Kidney (tissue), 14 donors: ENCODE measurements around the gene UBL7. TPM values are rescaled to one million over a fixed set of nuclear protein-coding genes. Genes with fewer than 3 reads are reported as not detected.
A peak's percentile ranks its signal among the peaks of the same experiment; 100 is the strongest.

Source experiments
- DNase-seq, 5 donors: peaks; one replicate each; pipeline ENCODE4 v3.0.0-alpha.2; 2013 to 2020
- FAIRE-seq: peaks from 2 replicates; lab custom pipeline; 2012; peaks lifted over from hg19 to GRCh38; lab: Jason Lieb, UNC
- H3K27ac ChIP-seq, 2 donors: one replicate each; pipeline ENCODE4 v1.7.0; 2013; ENCODE audit warnings: low read depth in 2 of 2, low read length in 2 of 2, inconsistent platforms in 1 of 2
- H3K27me3 ChIP-seq: one replicate; pipeline ENCODE4 v1.7.1; 2013; ENCODE audit warnings: low read length, inconsistent platforms; ENCODE audit not compliant: control insufficient read depth, insufficient read depth
- H3K36me3 ChIP-seq, 3 donors: one replicate each; pipeline versions ENCODE4 v1.7.0 to v1.7.1; 2013; ENCODE audit warnings: low read length in 3 of 3, control low read depth in 1 of 3, inconsistent platforms in 1 of 3; ENCODE audit not compliant: insufficient read depth in 3 of 3, control insufficient read depth in 2 of 3
- H3K4me1 ChIP-seq, 3 donors: one replicate each; pipeline versions ENCODE4 v1.7.0 to v1.7.1; 2013; ENCODE audit warnings: low read length in 3 of 3, inconsistent platforms in 1 of 3, low read depth in 1 of 3; ENCODE audit not compliant: control insufficient read depth in 2 of 3, insufficient read depth in 2 of 3
- H3K4me3 ChIP-seq, 3 donors: one replicate each; pipeline versions ENCODE4 v1.7.0 to v1.8.1; 2013; ENCODE audit warnings: low read length in 3 of 3, control low read depth in 1 of 3, inconsistent platforms in 1 of 3
- H3K9ac ChIP-seq, 3 donors: one replicate each; pipeline versions ENCODE4 v1.7.0 to v1.7.1; 2013; ENCODE audit warnings: low read length in 3 of 3, control low read depth in 1 of 3, inconsistent platforms in 1 of 3
- H3K9me3 ChIP-seq, 3 donors: one replicate each; pipeline versions ENCODE4 v1.7.0 to v1.7.1; 2013; ENCODE audit warnings: low read length in 3 of 3, control low read depth in 1 of 3, inconsistent platforms in 1 of 3; ENCODE audit not compliant: control insufficient read depth in 2 of 3, insufficient read depth in 1 of 3
- intact Hi-C: fragments of 100-400 bp; cut with DNase I; formaldehyde crosslinking; loops from one replicate; pipeline ENCODE4 v1.11.1; 2022
- polyA plus RNA-seq: library from polyadenylated mRNA; stranded (reverse); fragments of 350-450 nt; fragmentation: Illumina TruSeq; extraction: RNeasy Lipid Tissue Mini Kit (QIAGEN cat#74804); gene quantifications from one replicate; pipeline ENCODE4 v1.2.3, GENCODE V29; 2014; ENCODE audit warnings: low read depth, low replicate concordance; ENCODE audit not compliant: insufficient read depth
- total RNA-seq: library from RNA; stranded (reverse); fragmentation: NEBNext Ultra II Directional; extraction: Animal tissue kit (Norgen Biotek cat#: 25700); gene quantifications from one replicate; pipeline ENCODE4 v1.2.1, GENCODE V29; 2021
- TF ChIP-seq, protein P1 (sequence below): IDR thresholded peaks from 3 replicates; pipeline ENCODE4 v1.5.1; 2012; ENCODE audit warnings: mild to moderate bottlenecking, moderate library complexity, borderline replicate concordance; ENCODE audit not compliant: insufficient read depth; ENCODE audit errors: extremely low read depth
- donor health status: control.
- donor health status: control.
- donor health status: control.
- donor health status: control.
- donor health status: control.
- donor health status: DM: yes; HTN: yes; CAD: no.
- donor health status: Normal renal cell carcinoma (clear cell type).

UBL7 gene
- total and polyA plus RNA-seq, 2 donors from 2014 or later: 32.9 to 75.8 TPM

DNA sequence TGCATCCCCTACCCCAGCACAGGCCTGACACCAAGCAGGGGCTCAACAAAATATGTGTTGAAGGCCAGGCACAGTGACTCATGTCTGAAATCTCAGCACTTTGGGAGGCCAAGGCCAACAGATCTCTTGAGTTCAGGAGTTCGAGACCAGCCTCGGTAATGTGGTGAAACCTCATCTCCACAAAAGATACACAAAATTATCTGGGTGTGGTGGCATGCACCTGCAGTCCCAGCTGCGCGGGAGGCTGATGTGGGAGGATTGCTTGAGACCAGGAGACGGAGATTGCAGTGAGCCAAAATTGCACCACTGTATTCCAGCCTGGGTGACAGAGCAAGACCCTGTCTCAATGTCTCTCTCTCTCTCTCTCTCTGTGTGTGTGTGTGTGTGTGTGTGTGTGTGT lies 62.8 kb downstream of the UBL7 start:
- Histone ChIP-seq H3K4me1 (no peaks in the 10 kb centered on the region), H3K36me3 (no peaks in the 10 kb centered on the region), H3K27me3 (no peaks in the 10 kb centered on the region), H3K27ac (no peak overlapping the region), H3K4me3 (no peak overlapping the region), H3K9ac (no peak overlapping the region), H3K9me3 (no peaks in the 10 kb centered on the region)
- intact Hi-C loops: no loop called here
- no peak for DNase-seq
- TF ChIP-seq, protein P1, sequence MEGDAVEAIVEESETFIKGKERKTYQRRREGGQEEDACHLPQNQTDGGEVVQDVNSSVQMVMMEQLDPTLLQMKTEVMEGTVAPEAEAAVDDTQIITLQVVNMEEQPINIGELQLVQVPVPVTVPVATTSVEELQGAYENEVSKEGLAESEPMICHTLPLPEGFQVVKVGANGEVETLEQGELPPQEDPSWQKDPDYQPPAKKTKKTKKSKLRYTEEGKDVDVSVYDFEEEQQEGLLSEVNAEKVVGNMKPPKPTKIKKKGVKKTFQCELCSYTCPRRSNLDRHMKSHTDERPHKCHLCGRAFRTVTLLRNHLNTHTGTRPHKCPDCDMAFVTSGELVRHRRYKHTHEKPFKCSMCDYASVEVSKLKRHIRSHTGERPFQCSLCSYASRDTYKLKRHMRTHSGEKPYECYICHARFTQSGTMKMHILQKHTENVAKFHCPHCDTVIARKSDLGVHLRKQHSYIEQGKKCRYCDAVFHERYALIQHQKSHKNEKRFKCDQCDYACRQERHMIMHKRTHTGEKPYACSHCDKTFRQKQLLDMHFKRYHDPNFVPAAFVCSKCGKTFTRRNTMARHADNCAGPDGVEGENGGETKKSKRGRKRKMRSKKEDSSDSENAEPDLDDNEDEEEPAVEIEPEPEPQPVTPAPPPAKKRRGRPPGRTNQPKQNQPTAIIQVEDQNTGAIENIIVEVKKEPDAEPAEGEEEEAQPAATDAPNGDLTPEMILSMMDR: no peak
- no peak for FAIRE-seq

DNA sequence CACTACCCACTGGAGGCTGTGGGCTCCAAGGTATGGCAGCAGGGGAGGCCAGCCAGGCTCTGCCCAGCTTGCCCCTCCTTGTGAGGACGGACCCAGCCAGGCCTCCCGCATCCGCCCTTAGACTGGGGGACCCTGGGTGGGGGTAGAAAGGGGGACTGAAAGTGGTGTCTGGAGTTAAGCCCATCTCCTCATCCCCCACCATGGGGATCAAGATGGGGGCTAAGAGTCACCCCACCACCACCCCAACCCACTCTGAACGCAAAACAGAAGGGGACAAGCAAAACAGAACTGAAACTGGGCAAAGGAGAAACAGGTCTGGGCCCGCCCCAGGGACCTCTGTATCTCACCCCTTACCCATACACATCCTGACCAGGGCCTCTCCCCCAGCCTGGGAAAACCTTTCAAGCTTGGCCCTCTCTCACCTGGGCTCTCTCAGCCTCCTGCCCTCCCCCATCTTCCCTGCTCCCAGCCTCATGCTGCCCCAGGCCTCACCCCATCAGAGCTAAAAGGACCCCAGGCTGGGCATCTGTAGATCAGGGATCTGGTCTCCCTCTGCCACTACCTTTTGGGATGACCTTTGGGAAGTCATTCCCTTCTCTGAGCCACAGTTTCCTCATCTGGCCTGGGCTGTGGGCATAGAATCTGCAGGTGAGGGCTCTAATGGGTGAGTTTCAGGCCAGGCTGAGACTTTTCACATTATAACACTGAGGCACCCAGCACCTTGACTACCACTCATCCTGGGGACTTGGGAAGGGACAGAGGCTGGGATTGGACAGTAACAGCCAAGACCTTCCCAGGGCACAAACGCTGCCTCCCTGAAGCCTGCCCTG lies 63.5 kb downstream of the UBL7 start:
- FAIRE-seq (no peak), DNase-seq (no peak)
- intact Hi-C loops: no loop called here
- H3K4me1 ChIP-seq: no peaks in the 10 kb centered on the region
- H3K4me3 ChIP-seq: no peak overlapping the region
- H3K27ac ChIP-seq: no peak overlapping the region
- no peaks in the 10 kb centered on the region for H3K27me3 ChIP-seq
- H3K9me3 ChIP-seq: no peaks in the 10 kb centered on the region
- H3K36me3 ChIP-seq: no peaks in the 10 kb centered on the region
- H3K9ac ChIP-seq: no peak overlapping the region
- TF ChIP-seq, protein P1: no peak

DNA sequence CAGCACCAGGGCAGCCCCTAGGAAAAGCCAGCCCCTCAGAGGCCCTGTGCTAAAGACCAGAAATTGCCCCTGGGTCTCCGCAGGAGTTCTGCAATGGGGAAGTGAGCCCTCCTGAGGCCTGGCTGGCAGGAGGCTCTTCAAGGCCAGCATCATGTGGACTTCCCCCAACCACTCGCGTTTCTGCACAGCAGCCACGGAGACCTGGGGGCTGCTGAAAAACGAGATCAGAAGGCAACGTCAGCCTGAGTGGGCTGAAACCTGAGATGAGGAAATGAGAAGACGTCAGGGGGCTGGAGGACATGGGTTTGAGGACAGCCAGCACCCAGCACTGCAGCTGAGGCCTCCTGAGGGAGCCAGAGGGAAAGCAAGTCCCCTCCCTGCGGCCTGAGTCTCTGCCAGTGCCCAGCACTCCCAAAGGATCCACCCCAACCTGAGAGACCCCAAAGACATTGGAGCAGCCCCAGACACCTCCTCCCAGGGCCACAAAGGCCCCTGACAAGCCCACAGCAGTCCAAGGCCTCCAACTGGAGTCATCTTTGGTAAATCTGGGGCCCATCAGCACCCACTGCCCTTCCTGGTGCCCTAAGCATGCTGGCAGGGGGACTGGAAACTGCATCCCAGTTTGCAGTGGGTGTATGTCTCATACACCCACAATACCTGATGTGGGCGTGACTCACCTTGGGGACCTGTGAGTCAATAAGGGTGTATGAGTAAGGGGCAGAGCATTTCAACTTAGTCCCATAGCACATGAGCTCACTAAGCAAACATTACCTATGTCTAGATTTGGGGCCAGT lies 64.3 kb downstream of the UBL7 start:
- no peak for FAIRE-seq
- Histone ChIP-seq H3K9ac (no peak overlapping the region), H3K4me1 (no peaks in the 10 kb centered on the region), H3K4me3 (no peak overlapping the region), H3K27ac (no peak overlapping the region), H3K9me3 (no peaks in the 10 kb centered on the region), H3K27me3 (no peaks in the 10 kb centered on the region), H3K36me3 (no peaks in the 10 kb centered on the region)
- DNase-seq: peak in 1 of 5 donors; percentile 56
- TF ChIP-seq, protein P1: no peak
- intact Hi-C loops: no loop called here
